Middle frontal gyrus (tissue), 1 donor: Measurements from ENCODE around the gene CD300LD.
"Not testable (repeated sequence)": the region's sequence is repeated elsewhere in the genome, so short reads cannot be mapped to it uniquely, and the experiment has no call there.

ENCODE experiments used
- DNase-seq: peaks from one replicate; pipeline ENCODE4 v3.0.0-alpha.2; 2015; ENCODE audit warnings: low spot score; ENCODE audit errors: extremely low spot score

Gene CD300LD

DNA sequence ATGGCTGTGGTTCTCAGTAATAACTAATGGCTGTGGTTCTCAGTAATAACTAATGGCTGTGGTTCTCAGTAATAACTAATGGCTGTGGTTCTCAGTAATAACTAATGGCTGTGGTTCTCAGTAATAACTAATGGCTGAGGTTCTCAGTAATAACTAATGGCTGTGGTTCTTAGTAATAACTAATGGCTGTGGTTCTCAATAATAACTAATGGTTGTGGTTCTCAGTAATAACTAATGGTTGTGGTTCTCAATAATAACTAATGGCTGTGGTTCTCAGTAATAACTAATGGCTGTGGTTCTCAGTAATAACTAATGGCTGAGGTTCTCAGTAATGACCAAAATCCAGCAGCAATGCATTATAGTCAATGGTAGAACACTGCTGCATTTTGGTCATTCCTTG is 18.4 kb downstream of the CD300LD start:
- not testable (repeated sequence) for DNase-seq

DNA sequence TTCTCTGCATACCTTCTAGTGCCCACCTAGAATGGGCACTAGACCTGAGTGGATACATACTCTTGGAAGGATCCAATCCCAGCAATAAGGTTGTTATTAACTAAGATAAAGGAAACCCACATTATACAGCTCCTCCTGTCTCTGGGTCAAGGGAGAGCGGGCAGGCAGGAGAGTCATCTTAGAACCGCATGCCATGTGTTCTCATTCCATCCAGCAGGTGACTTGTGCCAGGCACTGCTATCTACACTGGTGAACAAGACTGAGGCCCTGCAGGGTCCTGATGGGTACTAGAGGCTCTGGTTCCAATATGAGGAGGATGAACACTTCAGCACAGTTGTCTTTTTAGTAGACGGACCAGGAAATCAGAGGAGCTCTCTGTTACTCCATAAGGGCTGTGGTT is 18.9 kb downstream of the CD300LD start:
- no peak for DNase-seq

GRCh38 chr17:74571621-74572270 is 20.3 kb downstream of the CD300LD start:
- no peak for DNase-seq

- DNase-seq = no peak
Measured at GRCh38 chr17:74569020-74570003, 22.8 kb downstream of the CD300LD start.

GRCh38 chr17:74568106-74568873 is 23.8 kb downstream of the CD300LD start:
- no peak for DNase-seq

DNA sequence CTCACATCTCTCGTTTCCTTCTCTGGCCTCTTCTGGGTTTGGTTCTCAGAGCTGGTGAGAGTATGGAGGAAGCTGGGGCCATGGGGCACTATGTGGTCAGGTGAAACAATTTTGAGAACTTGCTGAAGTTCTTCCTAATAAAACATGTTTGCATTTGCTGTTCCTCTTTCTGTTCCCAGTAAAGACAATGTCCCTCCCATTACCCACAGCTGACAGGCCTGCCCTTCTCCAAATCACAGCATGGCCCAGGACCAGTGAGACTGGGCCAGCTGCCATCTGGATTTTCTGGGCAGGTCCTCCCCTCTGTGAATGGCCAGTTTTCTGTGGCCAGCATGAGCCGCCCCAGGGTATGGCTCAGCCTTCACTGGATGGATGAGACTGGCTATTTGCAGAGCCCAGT is 24.7 kb downstream of the CD300LD start, which contains the start of gene CD300H:
Gene CD300H (minus strand): TSS at position 113 of the 400 bp plus-strand sequence.
- no peak for DNase-seq

GRCh38 chr17:74566132-74566753 is 25.8 kb downstream of the CD300LD start:
- DNase-seq = no peak

- DNase-seq = no peak
Measured at GRCh38 chr17:74565126-74565525, 27.0 kb downstream of the CD300LD start.

DNA sequence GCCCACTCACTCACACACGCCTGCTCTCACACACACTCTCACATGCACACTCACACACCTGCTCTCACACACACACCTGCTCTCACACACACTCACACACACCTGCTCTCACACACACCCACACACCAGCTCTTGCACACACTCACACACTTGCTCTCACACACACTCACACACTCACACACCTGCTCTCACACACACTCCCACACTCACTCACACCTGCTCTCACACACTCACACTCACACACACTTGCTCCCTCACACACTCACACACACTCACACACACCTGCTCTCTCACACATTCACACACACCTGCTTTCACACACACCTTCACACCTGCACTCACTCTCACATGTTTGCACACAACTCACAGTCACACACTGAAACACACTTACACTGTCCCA is 28.7 kb downstream of the CD300LD start:
- no peak for DNase-seq

DNA sequence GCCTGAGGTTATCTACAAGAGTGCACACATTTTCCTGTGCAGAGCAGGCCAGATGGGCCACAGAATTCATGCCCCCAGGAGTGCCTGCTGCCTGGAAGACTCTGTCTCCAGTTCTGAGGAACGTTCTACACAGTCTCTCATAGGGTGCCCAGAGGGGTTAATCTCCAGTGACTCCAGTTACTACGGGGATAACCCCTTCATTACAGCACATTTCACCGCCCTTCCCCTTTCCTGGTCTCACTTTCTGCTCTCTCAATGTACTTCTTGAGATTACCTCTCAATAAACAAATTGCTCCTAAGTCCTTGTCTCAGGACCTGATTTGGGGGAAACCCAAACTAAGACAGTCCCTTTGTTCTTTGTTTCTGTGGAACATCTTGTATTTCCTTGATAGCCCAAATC is 30.5 kb downstream of the CD300LD start:
- DNase-seq = no peak

GRCh38 chr17:74558882-74559519 is 33.1 kb downstream of the CD300LD start:
- no peak for DNase-seq

GRCh38 chr17:74558402-74558801 is 33.7 kb downstream of the CD300LD start:
- DNase-seq = not testable (repeated sequence)

DNA sequence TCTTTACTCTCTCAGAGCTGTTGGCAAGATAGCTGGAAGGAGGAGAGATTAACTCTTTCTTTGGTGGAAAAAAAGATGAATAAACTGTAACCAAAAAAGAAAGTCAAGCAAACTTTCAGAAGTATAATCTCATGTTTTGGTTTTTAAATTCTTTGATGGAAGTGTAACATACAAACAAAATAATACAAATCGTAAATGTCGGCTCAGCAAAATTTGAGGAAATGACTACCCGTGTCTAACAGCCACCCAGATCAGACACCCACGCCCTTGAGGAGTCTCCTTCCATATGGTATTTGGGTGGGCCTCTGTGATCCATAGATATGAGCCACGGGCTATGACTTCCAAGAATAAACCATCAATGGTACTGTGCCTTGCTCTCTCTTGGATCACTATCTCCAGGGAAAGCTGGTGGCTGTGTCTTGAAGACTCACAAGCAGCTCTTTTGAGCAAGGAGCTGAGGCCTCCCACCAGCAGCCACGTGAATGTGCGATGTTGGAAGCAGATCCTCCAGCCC is 36.6 kb downstream of the CD300LD start:
- DNase-seq = no peak

- DNase-seq = no peak
Measured at GRCh38 chr17:74554909-74555308, 37.2 kb downstream of the CD300LD start.

GRCh38 chr17:74552037-74552436 is 40.0 kb downstream of the CD300LD start:
- DNase-seq = no peak

DNA sequence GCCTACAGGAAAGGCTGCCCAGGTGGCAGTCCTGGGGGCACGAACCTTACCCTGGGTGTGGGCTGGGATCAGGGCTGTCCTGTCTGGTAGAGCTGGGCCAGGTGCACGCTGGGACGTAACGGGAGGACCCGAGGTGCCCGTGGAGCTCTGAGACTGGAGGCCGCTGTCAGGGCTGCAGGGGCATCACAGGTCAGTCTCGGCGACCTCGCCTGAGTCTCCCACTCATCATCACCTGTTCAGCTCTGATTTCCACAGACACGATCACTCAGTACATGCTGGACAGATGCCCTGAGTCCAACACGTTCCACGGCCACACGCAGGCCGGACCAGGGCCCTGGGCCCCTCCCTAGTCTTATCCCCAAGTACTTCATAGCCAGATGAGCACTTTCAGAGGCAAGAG is 41.5 kb downstream of the CD300LD start:
- no peak for DNase-seq

DNA sequence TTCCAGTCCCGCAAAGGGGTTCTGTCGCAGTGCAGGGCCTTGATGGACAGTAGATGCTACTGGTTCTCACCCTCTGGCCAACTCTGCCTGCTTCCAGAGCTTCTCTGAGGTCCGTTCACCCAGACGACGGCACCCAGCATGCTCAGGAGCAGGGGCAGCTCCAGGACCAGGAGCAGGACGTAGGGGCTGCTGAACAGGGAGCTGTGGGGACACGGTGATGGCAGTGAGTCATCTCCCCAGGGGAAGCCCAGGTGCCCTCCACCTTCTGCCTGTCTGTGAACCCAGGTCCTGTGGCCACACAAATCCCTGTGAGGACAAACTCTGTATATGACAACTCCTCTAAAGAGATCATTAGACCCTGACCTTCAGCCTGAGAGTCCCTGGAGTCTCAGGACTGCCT is 42.7 kb downstream of the CD300LD start:
- DNase-seq = no peak

DNA sequence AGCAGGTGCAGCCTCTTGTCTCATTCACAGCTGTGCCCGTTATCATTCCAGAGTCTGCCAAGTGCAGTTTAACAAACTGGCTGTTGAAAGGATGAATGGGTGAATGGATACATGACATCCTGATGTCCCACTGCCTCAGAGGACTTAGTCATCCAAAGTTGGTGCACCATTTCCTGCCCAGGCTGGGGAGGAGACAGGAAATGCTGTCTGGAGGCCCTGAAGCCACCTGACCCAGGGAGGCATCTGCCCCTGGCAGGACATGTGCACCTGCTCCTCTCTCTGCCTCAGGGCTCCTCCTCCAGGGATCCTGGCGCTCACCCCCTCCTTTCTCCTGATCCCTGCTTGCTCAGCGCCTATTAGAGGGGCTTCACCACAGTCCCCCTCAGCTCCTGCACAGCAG is 44.3 kb downstream of the CD300LD start:
- no peak for DNase-seq

DNA sequence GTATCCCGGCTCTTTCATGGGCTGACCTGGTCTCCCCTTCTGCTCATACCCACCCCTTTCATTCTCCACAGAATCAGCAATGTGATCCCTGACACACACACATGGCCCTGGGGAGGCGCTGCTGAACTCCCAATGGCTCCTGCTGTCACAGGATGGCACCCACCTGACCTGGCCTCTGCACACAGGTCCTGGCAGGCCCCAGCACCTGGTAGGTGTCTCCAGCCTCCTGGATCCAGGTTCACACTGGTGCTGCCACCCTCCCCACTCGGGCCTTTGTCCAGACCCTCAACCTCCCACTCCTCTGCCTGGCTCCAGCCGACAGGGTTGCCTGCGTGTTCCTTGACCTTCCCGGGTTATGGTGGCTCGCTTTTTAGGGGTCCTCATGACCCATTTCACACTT is 44.8 kb downstream of the CD300LD start:
- DNase-seq = no peak

DNA sequence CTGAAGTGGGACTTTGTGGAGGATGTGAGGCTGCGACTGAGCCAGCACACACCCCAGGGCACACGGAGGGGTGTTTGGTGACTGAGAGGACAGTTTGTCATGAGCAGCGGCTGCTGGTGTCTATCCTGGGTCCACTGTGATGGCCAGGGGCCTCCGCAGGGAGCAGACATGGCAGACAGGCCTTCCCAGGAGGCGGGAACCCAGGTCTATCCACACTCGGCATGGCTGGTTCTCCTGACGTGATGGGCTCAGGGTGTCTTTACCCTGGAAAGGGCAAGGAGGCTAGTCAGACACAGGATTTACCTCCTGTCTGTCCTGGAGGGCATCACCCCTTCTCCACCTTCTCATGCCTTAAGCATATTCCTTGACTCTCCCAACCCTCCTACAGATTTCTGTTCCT is 45.5 kb downstream of the CD300LD start:
- DNase-seq = no peak

- DNase-seq = no peak
Measured at GRCh38 chr17:74545843-74546230, 46.2 kb downstream of the CD300LD start, which contains the start of gene CD300C. TSS of gene CD300C (minus strand) at chr17:74546115. CDS start at chr17:74545782, 333 bp downstream.
